ENCODE results near the gene MICU1.

GRCh38 chr10:72564596-72564995 is 61.3 kb downstream of the MICU1 start:
- TF ChIP-seq CTCF (IDR thresholded peaks at IDR 0.05) (no peak), POLR2A (IDR thresholded peaks at IDR 0.05) (no peak)

Measured in ovary (tissue), 3 donors.